Femur (tissue), 1 donor: ENCODE results near the gene IMPG2.
"Not testable (repeated sequence)": the region's sequence is repeated elsewhere in the genome, so short reads cannot be mapped to it uniquely, and the experiment has no call there.

Experiments
- DNase-seq: peaks from one replicate; pipeline ENCODE4 v3.0.0-alpha.2; 2017

Gene IMPG2

GRCh38 chr3:101320475-101320874 lies at the start of gene IMPG2:
IMPG2 (minus strand) TSS chr3:101320575; CDS start chr3:101320372, 203 bp downstream.
- DNase-seq: no peak

- DNase-seq: no peak
These were observed 42.0 kb upstream of the IMPG2 start for GRCh38 chr3:101362406-101362805.

GRCh38 chr3:101351829-101352228 lies 31.5 kb upstream of the IMPG2 start:
- no peak for DNase-seq

GRCh38 chr3:101340591-101340990 lies 20.2 kb upstream of the IMPG2 start:
- no peak for DNase-seq

GRCh38 chr3:101333883-101334282 lies 13.5 kb upstream of the IMPG2 start:
- DNase-seq: no peak

GRCh38 chr3:101329016-101329673 lies 8.8 kb upstream of the IMPG2 start:
- DNase-seq: no peak

- DNase-seq: no peak
These were observed 5.2 kb upstream of the IMPG2 start for GRCh38 chr3:101325393-101326134.

GRCh38 chr3:101319531-101319930 lies 844 bp downstream of the IMPG2 start:
- no peak for DNase-seq

GRCh38 chr3:101312545-101312944 lies 7.8 kb downstream of the IMPG2 start:
- DNase-seq: no peak

- DNase-seq: no peak
These were observed 8.7 kb downstream of the IMPG2 start for GRCh38 chr3:101311676-101312075.

GRCh38 chr3:101310978-101311375 lies 9.4 kb downstream of the IMPG2 start:
- no peak for DNase-seq

- DNase-seq: not testable (repeated sequence)
These were observed 12.1 kb downstream of the IMPG2 start for GRCh38 chr3:101308147-101308772.

GRCh38 chr3:101303836-101304235 lies 16.5 kb downstream of the IMPG2 start:
- DNase-seq: no peak

- no peak for DNase-seq
These were observed 17.2 kb downstream of the IMPG2 start for GRCh38 chr3:101303089-101303731.

GRCh38 chr3:101300073-101300472 lies 20.3 kb downstream of the IMPG2 start:
- DNase-seq: no peak

- DNase-seq: no peak
These were observed 28.3 kb downstream of the IMPG2 start for GRCh38 chr3:101292027-101292426.

GRCh38 chr3:101288294-101288693 lies 32.1 kb downstream of the IMPG2 start:
- no peak for DNase-seq

- DNase-seq: no peak
These were observed 35.6 kb downstream of the IMPG2 start for GRCh38 chr3:101284757-101285156.

GRCh38 chr3:101281521-101282030 lies 38.8 kb downstream of the IMPG2 start:
- DNase-seq: peak; percentile 49

- DNase-seq: no peak
These were observed 40.5 kb downstream of the IMPG2 start for GRCh38 chr3:101279765-101280385.

- DNase-seq: no peak
These were observed 41.2 kb downstream of the IMPG2 start for GRCh38 chr3:101279162-101279561.

GRCh38 chr3:101278727-101279126 lies 41.6 kb downstream of the IMPG2 start:
- DNase-seq: no peak

GRCh38 chr3:101273608-101274007 lies 46.8 kb downstream of the IMPG2 start:
- DNase-seq: no peak
